ENCODE measurements around the gene SCAF4. TPM values are rescaled to one million over a fixed set of nuclear protein-coding genes. Genes with fewer than 3 reads are reported as not detected.

Gene SCAF4
- total and polyA plus RNA-seq, 9 of the 15 experiments (the other 6 are each of a cell fraction or from before 2014, with no cell fraction given), result 2.3 to 55.7 (median 17.2) TPM

DNA sequence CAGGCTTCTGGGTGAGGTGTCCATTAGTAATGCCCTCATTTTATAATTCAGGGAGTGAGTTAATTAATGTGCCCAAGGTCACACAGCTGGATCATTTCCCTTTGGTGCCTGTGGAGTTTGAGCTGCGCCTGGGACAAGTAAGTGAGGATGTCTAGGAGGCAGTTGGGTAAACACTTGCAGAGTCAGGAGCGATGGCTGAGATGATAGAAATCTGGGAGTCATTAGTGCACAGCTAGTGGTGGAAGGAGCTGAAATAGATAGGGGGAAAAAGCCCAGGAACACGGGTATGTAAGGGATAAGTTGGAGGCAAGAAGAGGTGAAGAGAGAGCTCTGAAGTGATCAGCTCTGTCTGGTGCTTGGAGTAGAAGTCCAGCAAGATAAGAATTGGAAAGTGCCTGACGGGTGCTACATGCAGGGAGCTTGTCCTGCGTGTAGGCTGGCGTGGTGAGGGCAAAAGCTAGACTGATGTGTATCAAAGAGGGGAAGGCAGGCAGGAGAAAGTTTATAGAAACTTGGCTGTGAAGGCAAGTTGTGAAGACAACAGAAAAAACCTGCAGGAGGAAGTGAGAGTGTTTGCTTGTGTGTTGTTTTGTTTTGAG is 1.7 kb upstream of the SCAF4 start:
- Histone ChIP-seq H3K27me3 (ENCODE audit: control insufficient read depth in 2 of 2, insufficient read depth in 2 of 2, low read length in 2 of 2) (no peaks in the 10 kb centered on the region), H3K9ac (ENCODE audit: insufficient read depth in 1 of 2, low read depth in 2 of 2, low read length in 2 of 2) (peak overlapping the region; percentile 78 to 86; a peak in 3 of 4 replicates), H3K79me2 (ENCODE audit: control insufficient read depth, insufficient read depth, low read length) (peaks cover 52% of the 10 kb centered on the region), H3K36me3 (ENCODE audit: control insufficient read depth, insufficient read depth, low read length) (peaks cover 15% of the 10 kb centered on the region; the same call in 2 of the 3 replicates), H4K20me1 (replicated peaks; ENCODE audit: control insufficient read depth, insufficient read depth, low read length) (peaks cover 23% of the 10 kb centered on the region), H3K9me3 (replicated peaks; ENCODE audit: control insufficient read depth, insufficient read depth, low read depth, low read length) (no peaks in the 10 kb centered on the region), H2AFZ (ENCODE audit: low read depth, low read length) (peak overlapping the region; percentile 79), H3K4me2 (ENCODE audit: insufficient read depth, low read length) (peak overlapping the region; percentile 93), H3K27ac (ENCODE audit: extremely low read depth, low read depth, low read length) (peak overlapping the region; percentile 81), H3K4me3 (peak overlapping the region; percentile 0; the same call in 1 of the 2 replicates), H3K9me1 (ENCODE audit: control insufficient read depth, insufficient read depth, low read length) (no peaks in the 10 kb centered on the region), H3K4me1 (replicated peaks in 1 of 2; ENCODE audit: control insufficient read depth in 2 of 2, insufficient read depth in 2 of 2, low read length in 2 of 2) (peaks cover 45 to 55% of the 10 kb centered on the region in 2 experiments)
- 4% methylated on average over 6 of the region's 6 CpGs for WGBS (ENCODE audit: insufficient coverage, low coverage, missing lambda C conversion rate)
- FAIRE-seq, result peak; percentile 73
- in situ Hi-C loops (cut with MboI) (no loop called here), intact Hi-C loops (cut with micrococcal nuclease) (no loop called here)
- DNase-seq (ENCODE audit: extremely low read depth in 1 of 4, low spot score in 3 of 4), result peak in 3 of 4 experiments; percentile 29 to 76 (median 50)
- ATAC-seq, result peak; percentile 2; the same call in 2 of the 3 replicates
- no TSS peak for BruUV-seq (replicated peaks)
- ChIA-PET POLR2A (interaction anchor here (0.9 to 1.4 kb wide), 4 partner anchors 10 to 28 kb away, joined by 3 to 4 read pairs (median 3); no protein-coding TSS in a partner anchor), CTCF (ENCODE audit: low intra/inter-chr PET ratio) (no interaction called here)
- TF ChIP-seq ZNF277 (CRISPR knock-in tag; IDR thresholded peaks at IDR 0.05; ENCODE audit: borderline replicate concordance), result no peak
- TF ChIP-seq, protein P1, sequence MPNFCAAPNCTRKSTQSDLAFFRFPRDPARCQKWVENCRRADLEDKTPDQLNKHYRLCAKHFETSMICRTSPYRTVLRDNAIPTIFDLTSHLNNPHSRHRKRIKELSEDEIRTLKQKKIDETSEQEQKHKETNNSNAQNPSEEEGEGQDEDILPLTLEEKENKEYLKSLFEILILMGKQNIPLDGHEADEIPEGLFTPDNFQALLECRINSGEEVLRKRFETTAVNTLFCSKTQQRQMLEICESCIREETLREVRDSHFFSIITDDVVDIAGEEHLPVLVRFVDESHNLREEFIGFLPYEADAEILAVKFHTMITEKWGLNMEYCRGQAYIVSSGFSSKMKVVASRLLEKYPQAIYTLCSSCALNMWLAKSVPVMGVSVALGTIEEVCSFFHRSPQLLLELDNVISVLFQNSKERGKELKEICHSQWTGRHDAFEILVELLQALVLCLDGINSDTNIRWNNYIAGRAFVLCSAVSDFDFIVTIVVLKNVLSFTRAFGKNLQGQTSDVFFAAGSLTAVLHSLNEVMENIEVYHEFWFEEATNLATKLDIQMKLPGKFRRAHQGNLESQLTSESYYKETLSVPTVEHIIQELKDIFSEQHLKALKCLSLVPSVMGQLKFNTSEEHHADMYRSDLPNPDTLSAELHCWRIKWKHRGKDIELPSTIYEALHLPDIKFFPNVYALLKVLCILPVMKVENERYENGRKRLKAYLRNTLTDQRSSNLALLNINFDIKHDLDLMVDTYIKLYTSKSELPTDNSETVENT (CRISPR knock-in tag; IDR thresholded peaks at IDR 0.05), result 0 out of 2 replicates have a peak, but pooled peaks have one; percentile 29
- 0 out of 2 replicates have a peak, but pooled peaks have one; percentile 10 for TF ChIP-seq L3MBTL2 (IDR thresholded peaks at IDR 0.05)
- TF ChIP-seq, protein P2, sequence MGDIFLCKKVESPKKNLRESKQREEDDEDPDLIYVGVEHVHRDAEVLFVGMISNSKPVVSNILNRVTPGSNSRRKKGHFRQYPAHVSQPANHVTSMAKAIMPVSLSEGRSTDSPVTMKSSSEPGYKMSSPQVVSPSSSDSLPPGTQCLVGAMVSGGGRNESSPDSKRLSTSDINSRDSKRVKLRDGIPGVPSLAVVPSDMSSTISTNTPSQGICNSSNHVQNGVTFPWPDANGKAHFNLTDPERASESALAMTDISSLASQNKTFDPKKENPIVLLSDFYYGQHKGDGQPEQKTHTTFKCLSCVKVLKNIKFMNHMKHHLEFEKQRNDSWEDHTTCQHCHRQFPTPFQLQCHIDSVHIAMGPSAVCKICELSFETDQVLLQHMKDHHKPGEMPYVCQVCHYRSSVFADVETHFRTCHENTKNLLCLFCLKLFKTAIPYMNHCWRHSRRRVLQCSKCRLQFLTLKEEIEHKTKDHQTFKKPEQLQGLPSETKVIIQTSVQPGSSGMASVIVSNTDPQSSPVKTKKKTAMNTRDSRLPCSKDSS (IDR thresholded peaks at IDR 0.05; ENCODE audit: low read depth, partially characterized antibody), result no peak
- peak; percentile 80 for TF ChIP-seq CTBP1 (IDR thresholded peaks at IDR 0.05; ENCODE audit: borderline replicate concordance)
- no peak for TF ChIP-seq HBP1 (CRISPR knock-in tag; IDR thresholded peaks at IDR 0.05)
- TF ChIP-seq GTF2F1 (IDR thresholded peaks at IDR 0.05; ENCODE audit: low read depth, low read length), result no peak
- TF ChIP-seq TFAP4 (CRISPR knock-in tag; IDR thresholded peaks at IDR 0.05; ENCODE audit: borderline replicate concordance), result no peak
- TF ChIP-seq DIDO1 (tag; IDR thresholded peaks at IDR 0.05; ENCODE audit: low read depth), result no peak
- peak; percentile 27; the same call in 1 of the 2 replicates for TF ChIP-seq EHMT2 (IDR thresholded peaks at IDR 0.05)
- 0 out of 2 replicates have a peak, but pooled peaks have one; percentile 20 for TF ChIP-seq SUPT5H (IDR thresholded peaks at IDR 0.05)
- TF ChIP-seq ARNT (IDR thresholded peaks at IDR 0.05), result no peak
- no peak for TF ChIP-seq ZNF184 (CRISPR knock-in tag; IDR thresholded peaks at IDR 0.05)
- no peak for TF ChIP-seq SMAD1 (IDR thresholded peaks at IDR 0.05; ENCODE audit: low read depth, low read length, partially characterized antibody)

All from K562 (cell line).